Caco-2 (cell line): ENCODE data around the gene UBE2J1. TPM values are rescaled to one million over a fixed set of nuclear protein-coding genes. Genes with fewer than 3 reads are reported as not detected.
"Not testable (repeated sequence)": the region's sequence is repeated elsewhere in the genome, so short reads cannot be mapped to it uniquely, and the experiment has no call there.

Experiments used
- BruUV-seq: library from RNA; stranded (reverse); fragments of 400-500 nt; replicated peaks from 2 replicates; lab custom pipeline; 2021; lab: Mats Ljungman, UMichigan
- CTCF ChIA-PET: fragments of 300-600 bp; sonication (Branson Sonifier 250); formaldehyde crosslinking; loops from one replicate; lab custom pipeline; 2022; ENCODE audit warnings: antibody characterized with exemption; lab: Charles Lee
- POLR2A ChIA-PET: fragments of 300-600 bp; sonication (Branson Sonifier 250); formaldehyde crosslinking; loops from one replicate; lab custom pipeline; 2022; ENCODE audit warnings: antibody characterized with exemption; lab: Charles Lee
- DNase-seq, 2 experiments: peaks; one replicate each; pipeline versions ENCODE4 v3.0.0 to v3.0.0-alpha.2; 2020 to 2022
- H3K27me3 ChIP-seq: replicated peaks from 2 replicates; pipeline ENCODE4 v1.6.0; 2011; ENCODE audit warnings: low read length; ENCODE audit not compliant: control insufficient read depth, insufficient read depth
- H3K36me3 ChIP-seq: 2 replicates; pipeline ENCODE4 v1.5.1; 2011; ENCODE audit warnings: low read length; ENCODE audit not compliant: control insufficient read depth, insufficient read depth
- H3K4me1 ChIP-seq: fragments of 250-450 bp; sonication (Bioruptor Pico); 2 replicates; pipeline ENCODE4 v1.5.1; 2020; ENCODE audit warnings: mild to moderate bottlenecking
- H3K4me3 ChIP-seq: 2 replicates; pipeline ENCODE4 v1.5.1; 2011; ENCODE audit warnings: low read depth, mild to moderate bottlenecking, control low read depth, low read length
- H3K9me3 ChIP-seq: fragments of 250-450 bp; sonication (Bioruptor Pico); 2 replicates; pipeline ENCODE4 v1.5.1; 2020; ENCODE audit warnings: mild to moderate bottlenecking, moderate library complexity
- H3K27ac Mint-ChIP-seq: one replicate; pipeline ENCODE4 v1.8.0; 2022; ENCODE audit warnings: mixed read lengths; ENCODE audit not compliant: unreplicated experiment
- H3K27me3 Mint-ChIP-seq: one replicate; pipeline ENCODE4 v1.8.0; 2022; ENCODE audit warnings: mixed read lengths; ENCODE audit not compliant: insufficient read depth, unreplicated experiment
- H3K36me3 Mint-ChIP-seq: one replicate; pipeline ENCODE4 v1.8.0; 2022; ENCODE audit warnings: mild to moderate bottlenecking, mixed read lengths; ENCODE audit not compliant: insufficient read depth, unreplicated experiment
- H3K4me1 Mint-ChIP-seq: one replicate; pipeline ENCODE4 v1.8.0; 2022; ENCODE audit warnings: low read depth, mixed read lengths; ENCODE audit not compliant: unreplicated experiment
- H3K4me3 Mint-ChIP-seq: one replicate; pipeline ENCODE4 v1.8.0; 2022; ENCODE audit warnings: mild to moderate bottlenecking, moderate library complexity, mixed read lengths; ENCODE audit not compliant: unreplicated experiment
- H3K9me3 Mint-ChIP-seq: one replicate; pipeline ENCODE4 v1.8.0; 2022; ENCODE audit warnings: mixed read lengths; ENCODE audit not compliant: unreplicated experiment
- CTCF ChIP-seq, 2 experiments: fragments of 200-600 bp in 1 of 2; IDR thresholded peaks; 1 replicate in 1 of 2; 2 replicates in 1 of 2; pipeline versions ENCODE4 v1.5.1 to v1.8.0; 2011 to 2022; ENCODE audit warnings: antibody characterized with exemption in 1 of 2, control low read depth in 1 of 2, inconsistent platforms in 1 of 2, low read depth in 1 of 2, low read length in 1 of 2, mild to moderate bottlenecking in 1 of 2, moderate library complexity in 1 of 2; ENCODE audit not compliant: insufficient read depth in 1 of 2, severe bottlenecking in 1 of 2, unreplicated experiment in 1 of 2
- intact Hi-C: fragments of 100-400 bp; cut with micrococcal nuclease; formaldehyde crosslinking; loops from one replicate; pipeline ENCODE4 v1.10.0; 2022; ENCODE audit not compliant: unreplicated experiment
- total RNA-seq: library from RNA; stranded (reverse); gene quantifications from 2 replicates; pipeline ENCODE4 v1.2.3, GENCODE V29; 2022

Gene UBE2J1
- total RNA-seq, 1 experiment from 2014 or later: 23.5 TPM

- Histone ChIP-seq H3K27me3 (no peaks in the 10 kb centered on the region), H3K36me3 (no peaks in the 10 kb centered on the region), H3K4me3 (no peak overlapping the region), H3K4me1 (peaks cover 4% of the 10 kb centered on the region), H3K9me3 (no peaks in the 10 kb centered on the region)
- CTCF ChIA-PET: interaction anchor here (1.5 kb wide), 1 partner anchor 61 kb away, joined by 9 read pairs; no protein-coding TSS in a partner anchor
- no peak for DNase-seq
- H3K9me3 Mint-ChIP-seq: no peaks in the 10 kb centered on the region
- BruUV-seq: no TSS peak
- TF ChIP-seq CTCF (IDR thresholded peaks at IDR 0.05; ENCODE audit: insufficient read depth in 1 of 2, low read depth in 1 of 2, low read length in 1 of 2, severe bottlenecking in 1 of 2, unreplicated experiment in 1 of 2): no peak
- POLR2A ChIA-PET: interaction anchor here (0.6 kb wide), 1 partner anchor 41 kb away, joined by 3 read pairs; the partner anchor contains the start of gene UBE2J1
- H3K27me3 Mint-ChIP-seq: no peaks in the 10 kb centered on the region
- intact Hi-C loops: loop anchor here (1.0 to 5.0 kb wide), 2 partner anchors 41 to 58 kb away; partner anchors contain the start of gene UBE2J1
- peaks cover 19% of the 10 kb centered on the region for H3K4me1 Mint-ChIP-seq
- H3K27ac Mint-ChIP-seq: no peak overlapping the region
- no peak overlapping the region for H3K4me3 Mint-ChIP-seq
- H3K36me3 Mint-ChIP-seq: no peaks in the 10 kb centered on the region
Observed at GRCh38 chr6:89310929-89311328, 41.6 kb downstream of the UBE2J1 start.

- no peak for DNase-seq
- Histone ChIP-seq H3K9me3 (no peaks in the 10 kb centered on the region), H3K4me3 (no peak overlapping the region), H3K27me3 (no peaks in the 10 kb centered on the region), H3K4me1 (peaks cover 4% of the 10 kb centered on the region), H3K36me3 (no peaks in the 10 kb centered on the region)
- CTCF ChIA-PET: interaction anchor here (0.7 kb wide), 1 partner anchor 60 kb away, joined by 3 read pairs; no protein-coding TSS in a partner anchor
- Mint-ChIP-seq H3K4me1 (peaks cover 19% of the 10 kb centered on the region), H3K4me3 (no peak overlapping the region), H3K9me3 (no peaks in the 10 kb centered on the region), H3K27ac (no peak overlapping the region), H3K36me3 (no peaks in the 10 kb centered on the region), H3K27me3 (no peaks in the 10 kb centered on the region)
- BruUV-seq: no TSS peak
- intact Hi-C loops: no loop called here
- TF ChIP-seq CTCF (IDR thresholded peaks at IDR 0.05; ENCODE audit: insufficient read depth in 1 of 2, low read depth in 1 of 2, low read length in 1 of 2, severe bottlenecking in 1 of 2, unreplicated experiment in 1 of 2): no peak
- POLR2A ChIA-PET: no interaction called here
Observed at GRCh38 chr6:89308525-89309395, 43.8 kb downstream of the UBE2J1 start.

- intact Hi-C loops, POLR2A ChIA-PET, H3K27me3 ChIP-seq, H3K9me3 ChIP-seq, H3K4me3 ChIP-seq, H3K9me3 Mint-ChIP-seq, DNase-seq, H3K4me1 ChIP-seq, H3K36me3 ChIP-seq, H3K4me1 Mint-ChIP-seq, H3K4me3 Mint-ChIP-seq, H3K36me3 Mint-ChIP-seq, H3K27ac Mint-ChIP-seq, BruUV-seq, H3K27me3 Mint-ChIP-seq: not testable (repeated sequence)
- CTCF ChIA-PET: interaction anchor here (0.6 kb wide), 1 partner anchor 48 kb away, joined by 3 read pairs; no protein-coding TSS in a partner anchor
Observed at GRCh38 chr6:89304517-89304916, 48.0 kb downstream of the UBE2J1 start.
